Activated CD4-positive, CD25-positive, alpha-beta regulatory T cell (primary cell): ENCODE measurements around the gene PINK1.
A peak's percentile ranks its signal among the peaks of the same experiment; 100 is the strongest.
"Not testable (repeated sequence)": the region's sequence is repeated elsewhere in the genome, so short reads cannot be mapped to it uniquely, and the experiment has no call there.

ENCODE experiments used
- DNase-seq, 4 experiments: peaks; one replicate each; lab custom pipeline; 2025; lab: John Stamatoyannopoulos, UW

PINK1 gene

GRCh38 chr1:20633190-20634064 is at the start of gene PINK1:
PINK1 (plus strand) TSS chr1:20633458; CDS start chr1:20633549, 91 bp downstream.
- peak; percentile 67 to 79 (median 74) for DNase-seq

GRCh38 chr1:20584890-20585289 is 48.4 kb upstream of the PINK1 start:
- DNase-seq: no peak

DNA sequence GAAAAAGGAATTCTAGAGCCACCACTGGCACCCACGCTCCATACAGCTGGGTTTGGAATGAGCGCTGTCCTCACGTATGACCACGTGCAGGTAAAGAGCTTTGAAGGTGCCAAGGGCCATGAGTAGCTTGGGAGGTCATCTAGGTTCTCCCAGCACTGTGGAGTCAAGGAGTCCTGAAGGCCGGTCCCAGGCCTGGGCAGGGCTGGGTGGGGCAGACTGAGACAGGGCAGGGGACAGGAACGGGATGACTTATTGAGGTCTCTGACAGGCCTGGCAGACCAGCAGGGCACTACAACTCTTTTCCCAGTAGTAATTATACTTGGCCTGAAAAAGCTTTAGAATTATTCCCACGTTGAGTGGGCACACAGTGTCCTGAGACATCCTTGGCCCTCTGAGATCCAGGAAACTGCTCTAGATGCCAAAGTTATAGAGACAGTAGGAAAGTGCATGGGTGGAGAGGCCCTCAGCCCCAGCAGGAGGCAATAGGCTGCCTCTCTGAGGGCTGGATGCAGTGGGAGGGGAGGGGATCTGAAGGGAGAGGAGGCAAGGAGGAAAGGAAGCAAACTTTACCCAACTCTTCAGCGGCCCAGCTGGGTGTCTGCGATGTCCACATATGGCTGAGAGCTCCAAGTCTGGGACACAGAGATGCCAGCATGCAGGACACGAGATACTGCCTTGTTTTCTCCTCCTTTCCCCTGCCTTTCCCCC is 46.2 kb upstream of the PINK1 start:
- no peak for DNase-seq

- no peak for DNase-seq
These were observed 45.6 kb upstream of the PINK1 start for GRCh38 chr1:20587661-20588053.

DNA sequence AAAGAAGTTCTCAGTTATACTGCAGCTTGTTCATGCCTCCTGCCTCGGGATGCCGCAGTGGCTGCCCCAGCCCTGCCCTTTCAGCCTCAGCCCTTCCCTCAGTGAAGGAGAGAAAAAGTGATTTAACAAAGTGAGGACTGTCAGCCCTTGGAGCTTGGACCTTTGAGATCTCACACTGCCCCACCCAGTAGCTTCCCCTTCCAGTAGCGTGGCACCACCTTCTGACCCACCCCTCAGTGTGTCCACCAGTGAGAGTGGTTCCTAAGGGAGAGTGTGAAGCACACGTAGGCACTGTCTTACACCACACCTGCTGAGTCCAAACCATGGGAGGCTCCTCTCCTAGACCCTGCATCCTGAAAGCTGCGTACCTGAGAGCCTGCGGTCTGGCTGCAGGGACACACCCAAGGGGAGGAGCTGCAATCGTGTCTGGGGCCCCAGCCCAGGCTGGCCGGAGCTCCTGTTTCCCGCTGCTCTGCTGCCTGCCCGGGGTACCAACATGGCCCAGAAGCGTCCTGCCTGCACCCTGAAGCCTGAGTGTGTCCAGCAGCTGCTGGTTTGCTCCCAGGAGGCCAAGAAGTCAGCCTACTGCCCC is 44.5 kb upstream of the PINK1 start, which contains the start of gene CDA:
CDA (plus strand) TSS at position 464 of the 592 bp plus-strand sequence; CDS start at position 497, 33 bp downstream.
- DNase-seq: no peak

- no peak for DNase-seq
These were observed 43.7 kb upstream of the PINK1 start for GRCh38 chr1:20589331-20590278.

DNA sequence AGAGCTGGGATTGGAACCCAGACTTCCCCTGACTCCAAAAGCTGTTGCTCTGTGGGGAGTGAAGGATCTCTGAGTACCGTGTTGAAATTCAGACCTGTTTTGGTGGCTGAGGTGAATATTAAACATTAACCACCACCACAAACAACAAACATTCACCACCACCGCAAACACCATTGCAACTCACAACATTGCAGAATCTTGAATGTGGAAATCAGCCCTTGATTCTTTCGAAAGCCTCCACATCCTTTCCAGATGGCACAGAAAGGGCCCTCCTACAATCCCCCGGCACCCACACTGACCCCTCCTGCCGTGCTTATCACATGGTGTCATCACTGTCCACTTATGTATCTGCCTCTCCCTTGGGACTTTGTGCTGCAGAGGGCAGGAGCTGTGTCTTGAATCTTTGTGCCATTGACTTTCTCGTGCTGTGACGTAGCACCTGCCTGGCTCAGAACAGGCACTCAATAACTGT is 42.9 kb upstream of the PINK1 start:
- no peak for DNase-seq

DNA sequence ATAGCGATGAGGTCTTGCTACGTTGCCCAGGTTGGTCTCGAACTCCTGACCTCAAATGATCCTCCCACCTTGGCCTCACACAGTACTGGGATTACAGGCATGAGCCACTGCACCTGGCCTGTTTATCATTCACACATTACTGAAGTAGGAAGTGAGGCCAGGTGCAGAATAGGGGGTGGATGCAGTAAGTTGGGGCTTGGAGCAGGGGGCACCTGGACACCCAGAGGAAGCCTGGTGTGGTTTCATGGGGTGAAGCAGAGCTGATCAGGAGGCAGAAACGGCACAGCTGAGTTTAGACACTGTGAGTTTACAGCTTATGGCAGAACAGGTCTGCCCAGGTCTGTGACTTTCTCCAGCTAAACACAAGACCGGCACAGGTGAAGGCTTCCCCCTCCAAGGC is 39.5 kb upstream of the PINK1 start:
- no peak for DNase-seq

DNA sequence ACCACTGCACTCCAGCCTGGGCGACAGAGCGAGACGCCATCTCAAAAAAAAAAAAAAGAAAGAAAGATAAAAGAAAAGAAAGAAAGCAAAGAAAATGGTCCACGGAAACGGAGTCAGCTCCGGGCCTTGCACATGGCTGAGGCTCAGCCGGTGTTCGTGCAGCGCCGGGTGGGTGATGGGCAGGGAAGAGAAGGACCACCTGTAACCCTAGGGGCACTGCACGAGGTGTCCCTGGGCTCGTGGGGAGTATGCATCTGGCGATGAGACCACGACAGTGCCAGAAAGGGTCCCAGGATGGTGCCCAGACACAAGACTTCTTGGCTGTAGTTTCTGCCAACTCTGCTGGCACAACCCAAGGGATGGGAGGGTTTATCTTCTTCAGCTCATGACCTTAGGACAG is 38.5 kb upstream of the PINK1 start:
- DNase-seq: no peak

DNA sequence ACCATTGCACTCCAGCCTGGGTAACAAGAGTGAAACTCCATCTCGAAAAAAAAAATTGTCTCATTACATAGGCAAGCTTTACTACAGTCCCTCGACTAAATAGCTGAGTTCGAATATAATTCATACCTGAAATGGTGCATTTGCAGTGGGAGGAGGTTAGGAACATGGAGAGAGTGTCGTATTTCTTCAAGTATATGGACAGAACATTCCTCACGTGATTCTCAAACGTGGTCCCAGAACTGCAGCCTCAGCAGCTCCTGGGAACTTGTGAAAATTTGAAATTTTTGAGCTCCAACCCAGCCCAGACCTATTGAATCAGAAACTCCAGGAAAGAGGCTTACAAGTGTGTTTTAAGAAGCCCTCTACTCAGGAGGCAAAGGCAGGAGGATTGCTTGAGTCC is 37.2 kb upstream of the PINK1 start:
- no peak for DNase-seq

- DNase-seq: no peak
These were observed 35.6 kb upstream of the PINK1 start for GRCh38 chr1:20597650-20598049.

GRCh38 chr1:20600156-20600555 is 33.1 kb upstream of the PINK1 start:
- no peak for DNase-seq

DNA sequence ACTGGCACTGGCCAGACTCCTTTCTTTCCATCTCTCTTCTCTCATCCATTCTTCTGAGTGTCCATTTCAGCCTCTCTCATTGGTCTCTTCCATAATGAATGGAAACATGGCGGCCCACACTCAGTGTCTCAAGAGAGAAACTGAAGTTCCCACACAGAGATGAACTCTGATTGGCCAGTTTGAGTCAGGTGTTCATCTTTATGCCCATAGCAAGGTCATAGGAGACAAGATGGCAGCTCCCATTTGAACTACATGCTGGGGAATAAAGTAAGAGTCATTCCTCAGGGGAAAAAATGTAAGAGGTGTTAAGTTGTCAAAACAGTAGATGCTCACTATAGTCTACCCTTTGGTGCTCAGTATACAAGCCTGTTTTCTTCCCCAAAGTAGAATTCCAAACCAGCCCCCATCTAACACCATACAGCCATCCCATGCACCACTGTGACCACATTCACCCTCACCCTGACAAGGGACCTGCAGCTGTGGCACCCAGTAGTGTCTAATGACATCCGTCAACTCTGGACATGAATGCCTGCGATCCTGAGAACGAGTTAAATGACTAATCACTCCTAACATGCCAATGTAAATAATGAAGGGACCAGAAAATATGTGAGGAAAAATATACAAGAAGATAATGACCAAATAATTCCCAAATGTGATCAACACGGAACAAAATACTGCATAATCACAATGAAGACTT is 32.0 kb upstream of the PINK1 start:
- no peak for DNase-seq

DNA sequence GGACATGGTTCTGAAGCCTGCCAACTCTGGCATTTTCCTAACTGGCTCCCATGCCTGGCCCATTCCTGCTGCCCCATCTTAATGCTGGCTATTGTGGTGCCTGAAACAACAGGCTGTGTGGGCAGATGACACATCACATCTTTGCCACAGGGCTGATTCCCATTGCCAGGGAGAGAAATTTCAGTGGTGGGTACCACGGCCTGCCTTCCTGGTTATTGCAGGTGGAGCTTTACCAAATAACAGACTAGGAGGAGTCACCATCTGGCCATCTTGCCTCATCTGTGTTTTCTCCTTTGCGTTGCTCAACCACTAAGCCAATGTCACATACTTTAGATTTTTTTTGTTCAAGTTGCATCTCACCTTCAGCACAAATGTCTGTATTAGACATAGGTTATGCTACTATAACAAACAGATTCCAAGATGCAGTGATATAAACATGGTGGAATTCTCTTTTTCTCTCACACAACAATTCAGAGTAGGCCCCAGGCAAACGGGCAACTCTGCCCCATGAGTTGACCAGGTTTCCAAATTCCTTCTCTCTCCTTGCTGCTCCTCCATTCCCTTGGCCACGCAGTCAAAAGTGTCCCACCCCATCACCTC is 30.3 kb upstream of the PINK1 start:
- no peak for DNase-seq

GRCh38 chr1:20603504-20604464 is 29.5 kb upstream of the PINK1 start:
- DNase-seq: no peak

DNA sequence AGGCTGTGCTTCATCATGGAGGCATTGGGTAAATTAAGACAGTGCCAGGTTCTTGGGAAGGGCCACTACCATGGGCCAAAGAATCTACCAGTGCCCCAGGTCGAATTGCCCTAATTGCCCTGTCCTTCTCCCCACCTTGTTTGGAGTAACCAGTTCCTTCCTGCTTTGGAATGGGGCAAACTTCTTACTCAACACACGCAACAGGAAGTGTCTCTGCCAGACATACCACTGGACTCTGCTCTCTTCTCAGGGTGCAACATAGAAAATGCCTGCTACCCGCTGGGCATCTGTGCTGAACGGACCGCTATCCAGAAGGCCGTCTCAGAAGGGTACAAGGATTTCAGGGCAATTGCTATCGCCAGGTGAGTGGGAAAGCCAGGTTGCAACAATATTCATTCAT is 28.6 kb upstream of the PINK1 start:
- no peak for DNase-seq

DNA sequence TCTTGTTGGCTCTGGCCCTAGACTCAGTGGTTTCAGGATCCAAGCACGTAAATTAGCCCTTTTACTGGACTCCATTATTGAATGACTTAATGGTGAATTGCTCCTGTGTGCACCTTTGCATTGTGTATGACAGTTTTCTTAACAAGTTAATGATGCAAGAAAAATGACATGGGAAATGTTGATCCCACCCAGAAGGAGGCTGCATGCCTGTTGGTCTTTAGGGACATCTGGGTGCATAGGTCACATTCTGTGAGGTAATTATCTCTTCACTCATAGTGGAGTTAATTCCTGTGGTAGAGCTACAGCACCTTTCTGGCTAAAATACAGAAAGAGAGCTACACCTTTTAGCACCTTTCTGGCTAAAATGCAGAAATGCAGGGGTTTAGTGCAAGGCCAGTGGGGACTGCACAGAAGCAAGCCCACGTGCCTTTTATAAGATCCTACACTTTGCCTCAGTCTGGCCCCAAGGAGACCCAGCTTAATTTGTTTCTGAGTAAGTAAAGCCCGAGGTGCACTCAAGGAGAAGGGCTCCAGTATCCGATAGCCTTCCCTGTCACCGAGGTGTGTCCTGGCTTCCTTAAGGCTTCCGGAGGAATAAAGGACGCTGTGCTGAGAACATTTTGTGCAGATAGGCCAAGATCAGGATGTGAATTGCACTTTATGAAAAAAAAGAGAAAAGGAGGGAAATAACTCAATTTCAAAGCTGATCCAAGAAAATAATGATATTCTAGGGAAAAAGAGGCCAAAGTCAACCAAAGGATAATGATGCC is 26.3 kb upstream of the PINK1 start:
- DNase-seq: not testable (repeated sequence)

DNA sequence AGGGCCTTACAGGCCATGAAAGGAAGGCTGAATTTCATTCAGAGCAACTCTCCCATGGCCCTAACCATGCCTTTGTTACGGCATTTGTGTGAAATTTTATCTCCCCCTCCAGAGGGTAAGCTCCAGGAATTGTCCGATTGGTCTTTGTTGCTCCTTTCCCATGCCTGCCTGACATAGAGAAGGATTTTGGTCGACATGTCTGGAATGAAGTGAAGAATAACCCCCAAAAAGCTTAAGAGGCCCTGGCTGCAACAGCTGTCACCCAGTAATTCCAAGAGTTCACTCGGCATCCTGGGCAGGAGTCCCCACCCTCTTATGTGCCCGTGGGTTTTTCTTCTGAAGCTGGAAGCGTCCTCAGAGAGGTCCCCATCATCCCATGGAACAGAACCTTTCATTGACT is 23.7 kb upstream of the PINK1 start:
- DNase-seq: no peak

- DNase-seq: no peak
These were observed 22.3 kb upstream of the PINK1 start for GRCh38 chr1:20610970-20611369.
